ENCODE data around the gene MYO15A. TPM values are rescaled to one million over a fixed set of nuclear protein-coding genes. Genes with fewer than 3 reads are reported as not detected.

MYO15A gene
- polyA plus RNA-seq, 1 donor (not counting 4 experiments of a cell fraction or from before 2014, with no cell fraction given), result 0.20 TPM

DNA sequence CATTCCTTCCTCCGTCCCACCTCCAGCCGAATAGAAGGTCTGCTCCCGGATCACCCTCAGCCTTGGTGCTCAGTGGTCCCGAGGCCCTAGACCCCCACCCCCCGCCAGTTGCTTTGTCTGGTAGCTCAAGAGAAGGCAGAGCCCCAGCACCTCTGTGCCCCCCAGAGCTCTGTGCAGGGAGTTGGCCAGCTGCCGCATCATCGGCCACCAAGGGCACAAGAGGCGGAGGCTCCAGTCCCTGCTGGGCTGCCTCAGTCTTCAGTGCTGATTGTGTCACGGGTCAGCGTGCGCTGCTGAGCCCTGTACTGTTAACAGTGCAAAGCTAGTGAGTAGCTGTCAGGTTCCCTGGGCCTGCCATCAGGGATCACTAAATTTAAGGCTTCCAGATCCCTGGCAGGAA is 43.0 kb upstream of the MYO15A start:
- TF ChIP-seq, protein P1, sequence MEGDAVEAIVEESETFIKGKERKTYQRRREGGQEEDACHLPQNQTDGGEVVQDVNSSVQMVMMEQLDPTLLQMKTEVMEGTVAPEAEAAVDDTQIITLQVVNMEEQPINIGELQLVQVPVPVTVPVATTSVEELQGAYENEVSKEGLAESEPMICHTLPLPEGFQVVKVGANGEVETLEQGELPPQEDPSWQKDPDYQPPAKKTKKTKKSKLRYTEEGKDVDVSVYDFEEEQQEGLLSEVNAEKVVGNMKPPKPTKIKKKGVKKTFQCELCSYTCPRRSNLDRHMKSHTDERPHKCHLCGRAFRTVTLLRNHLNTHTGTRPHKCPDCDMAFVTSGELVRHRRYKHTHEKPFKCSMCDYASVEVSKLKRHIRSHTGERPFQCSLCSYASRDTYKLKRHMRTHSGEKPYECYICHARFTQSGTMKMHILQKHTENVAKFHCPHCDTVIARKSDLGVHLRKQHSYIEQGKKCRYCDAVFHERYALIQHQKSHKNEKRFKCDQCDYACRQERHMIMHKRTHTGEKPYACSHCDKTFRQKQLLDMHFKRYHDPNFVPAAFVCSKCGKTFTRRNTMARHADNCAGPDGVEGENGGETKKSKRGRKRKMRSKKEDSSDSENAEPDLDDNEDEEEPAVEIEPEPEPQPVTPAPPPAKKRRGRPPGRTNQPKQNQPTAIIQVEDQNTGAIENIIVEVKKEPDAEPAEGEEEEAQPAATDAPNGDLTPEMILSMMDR (optimal IDR thresholded peaks at IDR 0.05 in 1 of 3, IDR thresholded peaks at IDR 0.05 in 1 of 3, conservative IDR thresholded peaks at IDR 0.05 in 1 of 3; ENCODE audit: extremely low read depth in 1 of 3, insufficient read depth in 2 of 3, low read length in 3 of 3), result no peak
- TF ChIP-seq EZH2 (IDR thresholded peaks at IDR 0.05; ENCODE audit: low read length), result no peak

DNA sequence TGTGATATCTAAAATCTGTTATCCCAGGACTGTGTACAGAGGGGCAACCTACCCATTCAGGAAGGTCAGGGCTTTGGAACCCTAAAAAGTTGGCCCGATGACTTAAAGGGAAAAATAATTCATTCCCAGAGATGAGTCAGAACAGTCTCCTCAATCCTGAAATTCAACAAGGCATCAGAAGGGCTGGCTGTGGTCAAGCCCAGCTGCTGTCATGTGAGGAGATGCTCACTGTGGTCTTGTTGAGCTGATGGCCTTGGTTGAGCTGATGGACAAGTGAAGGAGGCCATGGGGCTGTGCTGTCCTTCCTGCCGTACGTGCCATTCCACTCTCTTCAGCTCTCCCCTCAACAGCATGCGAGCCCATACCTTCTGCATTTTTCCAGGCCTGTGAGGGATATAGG is 41.7 kb upstream of the MYO15A start:
- dilution Hi-C loops (cut with MboI; ENCODE audit: extremely low pct_ligation_motif_present, low sequenced_read_pairs), result no loop called here

More for the DNA sequence above, 43.0 kb upstream of the MYO15A start:
- Histone ChIP-seq H3K4me2 (ENCODE audit: control insufficient read depth, extremely low read depth, insufficient read depth, low read depth, low read length) (no peak overlapping the region), H3K27me3 (ENCODE audit: control insufficient read depth, extremely low read depth, insufficient read depth, low read length) (no peaks in the 10 kb centered on the region), H3K27ac (ENCODE audit: control insufficient read depth, insufficient read depth, low read length) (no peak overlapping the region), H2AFZ (ENCODE audit: control insufficient read depth, low read length) (no peak overlapping the region), H3K9me3 (ENCODE audit: control insufficient read depth, low read depth, low read length) (no peaks in the 10 kb centered on the region), H4K20me1 (ENCODE audit: control insufficient read depth, extremely low read depth, insufficient read depth, low read length) (no peaks in the 10 kb centered on the region), H3K4me1 (ENCODE audit: control insufficient read depth, extremely low read depth, insufficient read depth, low read length) (peaks cover 8% of the 10 kb centered on the region), H3K9ac (ENCODE audit: control insufficient read depth, extremely low read depth, insufficient read depth, low read length) (no peak overlapping the region), H3K79me2 (ENCODE audit: control insufficient read depth, insufficient read depth, low read length) (no peaks in the 10 kb centered on the region), H3K9me1 (ENCODE audit: control insufficient read depth, extremely low read depth, insufficient read depth, low read length) (no peaks in the 10 kb centered on the region), H3K4me3 (ENCODE audit: control insufficient read depth in 2 of 3, extremely low read depth in 1 of 3, insufficient read depth in 2 of 3, low read depth in 1 of 3, low read length in 3 of 3) (no peak overlapping the region), H3K36me3 (ENCODE audit: control insufficient read depth in 2 of 2, extremely low read depth in 1 of 2, insufficient read depth in 2 of 2, low read length in 2 of 2) (peaks cover 17 to 32% of the 10 kb centered on the region in 2 experiments)
- dilution Hi-C loops (cut with MboI; ENCODE audit: extremely low pct_ligation_motif_present, low sequenced_read_pairs), result no loop called here
- DNase-seq (ENCODE audit: low read depth, low spot score) (no peak), FAIRE-seq (no peak)

More for the DNA sequence above, 41.7 kb upstream of the MYO15A start:
- no peak overlapping the region for H2AFZ ChIP-seq (ENCODE audit: control insufficient read depth, low read length)
- H3K9me3 ChIP-seq (ENCODE audit: control insufficient read depth, low read depth, low read length), result no peaks in the 10 kb centered on the region
- FAIRE-seq, result no peak
- H3K36me3 ChIP-seq (ENCODE audit: control insufficient read depth in 2 of 2, extremely low read depth in 1 of 2, insufficient read depth in 2 of 2, low read length in 2 of 2), result peaks cover 13 to 23% of the 10 kb centered on the region in 2 experiments
- H3K9ac ChIP-seq (ENCODE audit: control insufficient read depth, extremely low read depth, insufficient read depth, low read length), result no peak overlapping the region
- TF ChIP-seq, protein P1 (optimal IDR thresholded peaks at IDR 0.05 in 1 of 3, IDR thresholded peaks at IDR 0.05 in 1 of 3, conservative IDR thresholded peaks at IDR 0.05 in 1 of 3; ENCODE audit: extremely low read depth in 1 of 3, insufficient read depth in 2 of 3, low read length in 3 of 3), result no peak
- no peak for TF ChIP-seq EZH2 (IDR thresholded peaks at IDR 0.05; ENCODE audit: low read length)
- H3K4me1 ChIP-seq (ENCODE audit: control insufficient read depth, extremely low read depth, insufficient read depth, low read length), result peaks cover 13% of the 10 kb centered on the region
- H3K4me3 ChIP-seq (ENCODE audit: control insufficient read depth in 2 of 3, extremely low read depth in 1 of 3, insufficient read depth in 2 of 3, low read depth in 1 of 3, low read length in 3 of 3), result no peak overlapping the region
- no peak overlapping the region for H3K27ac ChIP-seq (ENCODE audit: control insufficient read depth, insufficient read depth, low read length)
- no peak for DNase-seq (ENCODE audit: low read depth, low spot score)
- no peaks in the 10 kb centered on the region for H3K79me2 ChIP-seq (ENCODE audit: control insufficient read depth, insufficient read depth, low read length)
- no peaks in the 10 kb centered on the region for H3K9me1 ChIP-seq (ENCODE audit: control insufficient read depth, extremely low read depth, insufficient read depth, low read length)
- no peak overlapping the region for H3K4me2 ChIP-seq (ENCODE audit: control insufficient read depth, extremely low read depth, insufficient read depth, low read depth, low read length)
- H3K27me3 ChIP-seq (ENCODE audit: control insufficient read depth, extremely low read depth, insufficient read depth, low read length), result no peaks in the 10 kb centered on the region
- H4K20me1 ChIP-seq (ENCODE audit: control insufficient read depth, extremely low read depth, insufficient read depth, low read length), result no peaks in the 10 kb centered on the region

All from keratinocyte (primary cell).